OCI-LY3 (cell line): Measurements from ENCODE around the gene POLR2A.

Source experiments
- H2AFZ ChIP-seq: fragments of 200-600, 300-600 bp; shearing (Covaris generic); 2 replicates; pipeline ENCODE4 v1.6.0; 2014; ENCODE audit warnings: antibody characterized with exemption, low read depth, low read length
- H3K27ac ChIP-seq: fragments of 200-600, 300-600 bp; sonication (generic); 2 replicates; pipeline ENCODE4 v1.5.1; 2014; ENCODE audit warnings: mild to moderate bottlenecking, low read length, moderate library complexity, mixed read lengths
- H3K27me3 ChIP-seq: fragments of 200-600, 300-600 bp; sonication (generic); 2 replicates; pipeline ENCODE4 v1.6.1; 2014; ENCODE audit warnings: low read depth, low read length, mixed read lengths
- H3K36me3 ChIP-seq: fragments of 200-600, 300-600 bp; sonication (generic); replicated peaks from 2 replicates; pipeline ENCODE3; 2014; ENCODE audit warnings: low read depth, low read length, mixed read lengths
- H3K4me1 ChIP-seq: fragments of 300-600, 200-600 bp; sonication (generic); 2 replicates; pipeline ENCODE4 v1.6.1; 2014; ENCODE audit warnings: low read length, mixed read lengths
- H3K4me2 ChIP-seq: fragments of 200-600, 300-600 bp; sonication (generic); 2 replicates; pipeline ENCODE4 v1.6.1; 2014; ENCODE audit warnings: low read length, mixed read lengths
- H3K4me3 ChIP-seq: fragments of 300-600, 200-600 bp; sonication (generic); 2 replicates; pipeline ENCODE4 v1.5.1; 2014; ENCODE audit warnings: antibody characterized with exemption, mild to moderate bottlenecking, low read length, moderate library complexity
- H3K79me2 ChIP-seq: fragments of 300-600, 200-600 bp; shearing (Covaris generic); 2 replicates; pipeline ENCODE4 v1.6.1; 2014; ENCODE audit warnings: mild to moderate bottlenecking, low read length, mixed read lengths
- H3K9ac ChIP-seq: fragments of 300-600, 200-600 bp; shearing (Covaris generic); 2 replicates; pipeline ENCODE4 v1.6.0; 2014; ENCODE audit warnings: mild to moderate bottlenecking, low read length, moderate library complexity
- H3K9me3 ChIP-seq: fragments of 200-600, 300-600 bp; shearing (Covaris generic); 2 replicates; pipeline ENCODE4 v1.6.1; 2014; ENCODE audit warnings: low read length, mixed read lengths; ENCODE audit not compliant: insufficient read depth
- H4K20me1 ChIP-seq: fragments of 200-600, 300-600 bp; sonication (generic); 2 replicates; pipeline ENCODE4 v1.6.1; 2016; ENCODE audit warnings: low read length, mixed read lengths; ENCODE audit not compliant: insufficient read depth
- EZH2phosphoT487 ChIP-seq: fragments of 200-600 bp; shearing (Covaris generic); IDR thresholded peaks from 2 replicates; pipeline ENCODE4 v1.6.1; 2018; ENCODE audit warnings: antibody characterized with exemption, mixed run types, low read depth
- TF ChIP-seq, protein P1 (sequence below): fragments of 200-600, 300-600 bp; sonication (generic); IDR thresholded peaks from 2 replicates; pipeline ENCODE4 v1.5.1; 2014; ENCODE audit warnings: antibody characterized with exemption, low read length, low read depth

POLR2A gene

DNA sequence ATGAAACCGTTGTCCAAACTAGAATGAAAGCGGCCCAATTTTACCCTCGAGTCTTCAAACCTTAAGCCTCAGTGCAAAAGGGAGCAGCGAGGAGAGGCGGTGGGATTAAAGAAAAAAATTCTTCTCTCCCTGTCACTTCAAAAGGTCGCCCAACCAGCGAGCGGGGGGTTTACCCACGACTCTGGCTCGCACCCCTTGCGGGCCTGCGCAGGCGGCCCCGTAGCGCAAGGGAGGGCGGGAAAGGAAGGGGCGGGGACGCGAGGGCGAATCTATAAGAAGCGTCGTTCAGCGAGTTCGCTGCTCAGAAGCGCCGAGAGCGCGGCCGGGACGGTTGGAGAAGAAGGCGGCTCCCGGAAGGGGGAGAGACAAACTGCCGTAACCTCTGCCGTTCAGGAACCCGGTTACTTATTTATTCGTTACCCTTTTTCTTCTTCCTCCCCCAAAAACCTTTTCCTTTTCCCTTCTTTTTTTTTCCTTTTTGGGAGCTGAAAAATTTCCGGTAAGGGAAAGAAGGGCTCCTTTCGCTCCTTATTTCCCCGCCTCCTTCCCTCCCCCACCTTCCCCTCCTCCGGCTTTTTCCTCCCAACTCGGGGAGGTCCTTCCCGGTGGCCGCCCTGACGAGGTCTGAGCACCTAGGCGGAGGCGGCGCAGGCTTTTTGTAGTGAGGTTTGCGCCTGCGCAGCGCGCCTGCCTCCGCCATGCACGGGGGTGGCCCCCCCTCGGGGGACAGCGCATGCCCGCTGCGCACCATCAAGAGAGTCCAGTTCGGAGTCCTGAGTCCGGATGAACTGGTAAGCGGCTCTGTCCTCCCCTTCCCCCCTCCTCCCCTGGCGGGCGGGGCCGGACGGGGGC, at the start of gene POLR2A:
POLR2A (plus strand) TSS at position 300 of the 852 bp plus-strand sequence.
- Histone ChIP-seq H3K27me3 (no peaks in the 10 kb centered on the region), H3K79me2 (peaks cover 54% of the 10 kb centered on the region), H3K4me2 (peak within 1 kb of the TSS; percentile 88), H3K4me1 (peaks cover 18% of the 10 kb centered on the region), H3K9me3 (no peaks in the 10 kb centered on the region), H3K9ac (peak within 1 kb of the TSS; percentile 100), H4K20me1 (peaks cover 18% of the 10 kb centered on the region), H3K36me3 (no peaks in the 10 kb centered on the region), H3K4me3 (peak within 1 kb of the TSS; percentile 100), H3K27ac (peak within 1 kb of the TSS; percentile 93), H2AFZ (peak within 1 kb of the TSS; percentile 71; the same call in 1 of the 2 replicates)
- TF ChIP-seq, protein P1, sequence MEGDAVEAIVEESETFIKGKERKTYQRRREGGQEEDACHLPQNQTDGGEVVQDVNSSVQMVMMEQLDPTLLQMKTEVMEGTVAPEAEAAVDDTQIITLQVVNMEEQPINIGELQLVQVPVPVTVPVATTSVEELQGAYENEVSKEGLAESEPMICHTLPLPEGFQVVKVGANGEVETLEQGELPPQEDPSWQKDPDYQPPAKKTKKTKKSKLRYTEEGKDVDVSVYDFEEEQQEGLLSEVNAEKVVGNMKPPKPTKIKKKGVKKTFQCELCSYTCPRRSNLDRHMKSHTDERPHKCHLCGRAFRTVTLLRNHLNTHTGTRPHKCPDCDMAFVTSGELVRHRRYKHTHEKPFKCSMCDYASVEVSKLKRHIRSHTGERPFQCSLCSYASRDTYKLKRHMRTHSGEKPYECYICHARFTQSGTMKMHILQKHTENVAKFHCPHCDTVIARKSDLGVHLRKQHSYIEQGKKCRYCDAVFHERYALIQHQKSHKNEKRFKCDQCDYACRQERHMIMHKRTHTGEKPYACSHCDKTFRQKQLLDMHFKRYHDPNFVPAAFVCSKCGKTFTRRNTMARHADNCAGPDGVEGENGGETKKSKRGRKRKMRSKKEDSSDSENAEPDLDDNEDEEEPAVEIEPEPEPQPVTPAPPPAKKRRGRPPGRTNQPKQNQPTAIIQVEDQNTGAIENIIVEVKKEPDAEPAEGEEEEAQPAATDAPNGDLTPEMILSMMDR = no peak
- no peak for TF ChIP-seq EZH2phosphoT487

DNA sequence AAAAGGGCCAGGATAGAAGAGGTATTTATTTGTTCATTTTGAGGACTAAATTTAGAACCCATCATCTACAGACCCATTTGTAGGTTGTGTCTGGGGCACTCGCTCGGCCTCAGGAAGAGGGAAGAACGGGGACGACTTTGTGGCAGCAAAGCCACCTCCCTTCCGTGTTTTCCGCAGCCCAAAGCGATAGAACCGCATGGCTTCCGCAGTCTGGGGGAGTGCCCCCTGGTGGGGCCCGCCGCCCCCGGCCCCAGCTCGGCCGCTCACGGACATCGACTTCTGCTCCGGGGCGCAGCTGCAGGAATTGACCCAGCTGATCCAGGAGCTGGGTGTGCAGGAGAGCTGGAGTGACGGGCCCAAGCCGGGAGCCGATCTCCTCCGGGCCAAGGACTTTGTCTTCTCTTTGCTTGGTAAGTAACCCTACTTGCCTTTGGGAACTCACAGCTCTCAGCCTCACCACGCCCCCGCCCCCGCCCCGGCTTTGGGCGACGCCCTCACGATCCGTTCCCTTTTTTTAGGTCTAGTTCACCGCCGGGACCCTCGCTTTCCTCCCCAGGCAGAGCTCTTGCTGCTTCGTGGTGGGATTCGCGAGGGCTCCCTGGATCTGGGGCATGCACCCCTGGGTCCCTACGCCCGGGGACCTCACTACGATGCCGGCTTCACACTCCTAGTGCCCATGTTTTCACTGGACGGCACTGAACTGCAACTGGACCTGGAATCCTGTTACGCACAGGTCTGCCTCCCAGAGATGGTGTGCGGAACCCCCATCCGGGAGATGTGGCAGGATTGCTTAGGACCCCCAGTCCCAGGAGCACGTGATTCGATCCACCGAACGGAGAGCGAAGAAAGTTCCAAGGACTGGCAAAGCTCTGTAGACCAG, 48.2 kb upstream of the POLR2A start:
- TF ChIP-seq EZH2phosphoT487 = no peak
- TF ChIP-seq, protein P1 = no peak
- Histone ChIP-seq H3K4me1 (peaks cover 12% of the 10 kb centered on the region), H3K36me3 (no peaks in the 10 kb centered on the region), H4K20me1 (no peaks in the 10 kb centered on the region), H3K4me3 (peak overlapping the region; percentile 83), H3K4me2 (peak overlapping the region; percentile 84), H3K27ac (peak overlapping the region; percentile 44), H3K9me3 (no peaks in the 10 kb centered on the region), H3K27me3 (0 out of 2 replicates have a peak, but pooled peaks cover 3% of the 10 kb centered on the region), H3K79me2 (no peaks in the 10 kb centered on the region), H3K9ac (peak overlapping the region; percentile 63), H2AFZ (0 out of 2 replicates have a peak overlapping the region, but pooled peaks have one; percentile 47)

DNA sequence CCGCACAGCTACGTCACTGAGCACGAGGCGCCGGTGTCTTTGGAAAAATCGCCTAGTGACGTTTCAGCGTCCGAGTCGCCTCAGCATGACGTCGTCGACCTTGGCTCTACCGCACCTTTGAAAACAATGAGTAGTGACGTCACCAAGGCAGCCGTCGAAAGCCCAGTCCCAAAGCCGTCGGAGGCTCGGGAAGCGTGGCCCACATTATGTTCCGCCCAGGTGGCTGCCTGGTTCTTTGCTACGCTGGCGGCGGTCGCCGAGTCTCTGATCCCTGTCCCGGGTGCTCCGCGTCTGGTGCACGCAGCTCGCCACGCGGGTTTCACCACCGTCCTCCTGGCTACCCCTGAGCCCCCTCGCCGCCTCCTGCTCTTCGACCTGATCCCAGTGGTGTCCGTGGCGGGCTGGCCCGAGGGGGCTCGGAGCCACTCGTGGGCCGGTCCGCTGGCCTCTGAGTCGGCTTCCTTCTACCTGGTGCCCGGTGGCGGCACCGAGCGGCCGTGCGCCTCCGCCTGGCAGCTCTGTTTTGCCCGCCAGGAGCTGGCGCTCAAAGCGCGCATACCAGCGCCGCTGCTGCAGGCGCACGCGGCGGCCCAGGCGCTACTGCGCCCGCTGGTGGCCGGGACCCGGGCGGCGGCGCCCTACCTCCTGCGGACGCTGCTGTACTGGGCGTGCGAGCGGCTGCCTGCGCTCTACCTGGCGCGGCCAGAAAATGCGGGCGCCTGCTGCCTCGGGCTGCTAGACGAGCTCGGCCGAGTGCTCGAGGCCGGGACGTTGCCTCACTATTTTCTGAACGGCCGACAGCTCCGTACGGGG, 47.4 kb upstream of the POLR2A start:
- H3K27ac ChIP-seq = no peak overlapping the region
- H3K4me1 ChIP-seq = peaks cover 12% of the 10 kb centered on the region
- TF ChIP-seq, protein P1 = no peak
- no peak for TF ChIP-seq EZH2phosphoT487
- no peaks in the 10 kb centered on the region for H4K20me1 ChIP-seq
- H3K36me3 ChIP-seq = no peaks in the 10 kb centered on the region
- no peak overlapping the region for H3K4me3 ChIP-seq
- H3K79me2 ChIP-seq = no peaks in the 10 kb centered on the region
- no peaks in the 10 kb centered on the region for H3K9me3 ChIP-seq
- H3K27me3 ChIP-seq = 0 out of 2 replicates have a peak, but pooled peaks cover 3% of the 10 kb centered on the region
- peak overlapping the region; percentile 84 for H3K4me2 ChIP-seq
- H2AFZ ChIP-seq = no peak overlapping the region
- no peak overlapping the region for H3K9ac ChIP-seq
